Hepatocyte (in vitro differentiated cells): Measurements from ENCODE around the gene CSF3.

Source experiments
- EZH2 ChIP-seq: fragments of 200-600 bp; sonication (generic); IDR thresholded peaks from 2 replicates; pipeline ENCODE4 v1.6.1; 2016; ENCODE audit warnings: antibody characterized with exemption, mild to moderate bottlenecking, borderline replicate concordance
- EZH2phosphoT487 ChIP-seq: fragments of 200-600 bp; sonication (generic); IDR thresholded peaks from one replicate; pipeline ENCODE4 v1.6.1; 2018; ENCODE audit warnings: antibody characterized with exemption, mild to moderate bottlenecking, low read depth, moderate library complexity; ENCODE audit not compliant: unreplicated experiment, severe bottlenecking
- TF ChIP-seq, protein P1 (sequence below): fragments of 200-600 bp; sonication (generic); IDR thresholded peaks from 2 replicates; pipeline ENCODE4 v1.5.1; 2016; ENCODE audit warnings: antibody characterized with exemption, mild to moderate bottlenecking; ENCODE audit not compliant: poor library complexity

DNA sequence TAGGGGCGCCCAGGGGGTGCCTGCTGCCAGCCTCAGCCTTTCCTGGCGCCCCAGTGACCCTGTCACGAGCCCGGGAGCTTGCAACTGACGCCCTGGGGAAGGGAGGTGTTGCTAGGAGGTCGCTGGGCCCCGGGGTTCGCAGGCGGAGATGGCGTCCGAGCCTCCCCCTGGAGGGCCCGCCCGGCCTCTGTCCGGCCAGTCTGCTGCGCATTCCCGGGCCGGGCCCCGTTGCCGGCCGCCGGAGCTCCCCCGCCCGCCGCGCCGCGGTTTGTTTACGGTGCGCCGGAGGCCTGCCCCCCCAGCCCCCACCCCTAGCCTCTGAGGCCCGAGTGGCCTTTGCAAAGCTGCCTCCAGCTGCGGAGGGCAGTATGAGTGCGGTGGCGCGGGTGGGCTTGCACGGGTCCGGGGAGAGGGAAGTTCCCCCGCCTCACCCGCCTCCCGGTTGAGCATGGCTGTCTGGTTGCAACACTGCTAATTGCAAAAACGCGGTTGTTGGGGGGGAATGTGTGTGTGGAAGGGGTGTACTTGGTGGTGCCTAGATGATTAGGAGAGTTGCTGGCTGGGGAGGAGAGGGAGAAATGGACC, 48.0 kb downstream of the CSF3 start:
- TF ChIP-seq, protein P1, sequence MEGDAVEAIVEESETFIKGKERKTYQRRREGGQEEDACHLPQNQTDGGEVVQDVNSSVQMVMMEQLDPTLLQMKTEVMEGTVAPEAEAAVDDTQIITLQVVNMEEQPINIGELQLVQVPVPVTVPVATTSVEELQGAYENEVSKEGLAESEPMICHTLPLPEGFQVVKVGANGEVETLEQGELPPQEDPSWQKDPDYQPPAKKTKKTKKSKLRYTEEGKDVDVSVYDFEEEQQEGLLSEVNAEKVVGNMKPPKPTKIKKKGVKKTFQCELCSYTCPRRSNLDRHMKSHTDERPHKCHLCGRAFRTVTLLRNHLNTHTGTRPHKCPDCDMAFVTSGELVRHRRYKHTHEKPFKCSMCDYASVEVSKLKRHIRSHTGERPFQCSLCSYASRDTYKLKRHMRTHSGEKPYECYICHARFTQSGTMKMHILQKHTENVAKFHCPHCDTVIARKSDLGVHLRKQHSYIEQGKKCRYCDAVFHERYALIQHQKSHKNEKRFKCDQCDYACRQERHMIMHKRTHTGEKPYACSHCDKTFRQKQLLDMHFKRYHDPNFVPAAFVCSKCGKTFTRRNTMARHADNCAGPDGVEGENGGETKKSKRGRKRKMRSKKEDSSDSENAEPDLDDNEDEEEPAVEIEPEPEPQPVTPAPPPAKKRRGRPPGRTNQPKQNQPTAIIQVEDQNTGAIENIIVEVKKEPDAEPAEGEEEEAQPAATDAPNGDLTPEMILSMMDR: no peak
- TF ChIP-seq EZH2: no peak
- TF ChIP-seq EZH2phosphoT487: no peak
